ENCODE results near the gene ADGRB3. TPM values are rescaled to one million over a fixed set of nuclear protein-coding genes. Genes with fewer than 3 reads are reported as not detected.
"Not testable (repeated sequence)": the region's sequence is repeated elsewhere in the genome, so short reads cannot be mapped to it uniquely, and the experiment has no call there.

ADGRB3 gene
- total RNA-seq, 1 donor from 2014 or later, result 1.5 TPM

DNA sequence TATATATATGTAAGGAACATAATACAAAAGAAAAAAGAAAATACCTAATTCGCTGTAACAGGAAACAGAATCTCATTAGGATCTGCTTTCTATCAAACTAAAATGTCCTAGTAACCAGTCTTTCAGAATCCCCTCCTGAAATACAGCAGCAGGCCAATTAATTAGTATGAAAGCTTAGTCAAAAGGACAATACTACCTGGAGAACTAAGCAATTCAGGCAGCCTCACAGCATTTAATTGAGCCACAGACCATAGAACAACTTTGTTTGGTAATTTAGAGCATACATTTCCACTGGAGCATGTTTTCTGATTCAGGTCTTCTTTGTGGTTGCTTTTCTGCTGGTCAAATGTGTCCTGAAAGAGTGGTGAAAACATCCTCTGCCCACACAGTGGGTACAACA, 645.8 kb downstream of the ADGRB3 start:
- no peak overlapping the region for H3K4me3 ChIP-seq
- H3K36me3 ChIP-seq, result no peaks in the 10 kb centered on the region
- DNase-seq, result no peak
- H3K9me3 ChIP-seq (replicated peaks), result no peaks in the 10 kb centered on the region
- no peaks in the 10 kb centered on the region for H3K27me3 ChIP-seq (ENCODE audit: low read depth)
- TF ChIP-seq, protein P1, sequence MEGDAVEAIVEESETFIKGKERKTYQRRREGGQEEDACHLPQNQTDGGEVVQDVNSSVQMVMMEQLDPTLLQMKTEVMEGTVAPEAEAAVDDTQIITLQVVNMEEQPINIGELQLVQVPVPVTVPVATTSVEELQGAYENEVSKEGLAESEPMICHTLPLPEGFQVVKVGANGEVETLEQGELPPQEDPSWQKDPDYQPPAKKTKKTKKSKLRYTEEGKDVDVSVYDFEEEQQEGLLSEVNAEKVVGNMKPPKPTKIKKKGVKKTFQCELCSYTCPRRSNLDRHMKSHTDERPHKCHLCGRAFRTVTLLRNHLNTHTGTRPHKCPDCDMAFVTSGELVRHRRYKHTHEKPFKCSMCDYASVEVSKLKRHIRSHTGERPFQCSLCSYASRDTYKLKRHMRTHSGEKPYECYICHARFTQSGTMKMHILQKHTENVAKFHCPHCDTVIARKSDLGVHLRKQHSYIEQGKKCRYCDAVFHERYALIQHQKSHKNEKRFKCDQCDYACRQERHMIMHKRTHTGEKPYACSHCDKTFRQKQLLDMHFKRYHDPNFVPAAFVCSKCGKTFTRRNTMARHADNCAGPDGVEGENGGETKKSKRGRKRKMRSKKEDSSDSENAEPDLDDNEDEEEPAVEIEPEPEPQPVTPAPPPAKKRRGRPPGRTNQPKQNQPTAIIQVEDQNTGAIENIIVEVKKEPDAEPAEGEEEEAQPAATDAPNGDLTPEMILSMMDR (IDR thresholded peaks at IDR 0.05; ENCODE audit: borderline replicate concordance), result no peak
- H3K4me1 ChIP-seq, result no peaks in the 10 kb centered on the region
- intact Hi-C loops (cut with micrococcal nuclease), result no loop called here
- no peak overlapping the region for H3K27ac ChIP-seq (replicated peaks)

- Histone ChIP-seq H3K36me3 (no peaks in the 10 kb centered on the region), H3K4me1 (no peaks in the 10 kb centered on the region), H3K9me3 (replicated peaks) (peaks cover 7% of the 10 kb centered on the region), H3K27me3 (ENCODE audit: low read depth) (no peaks in the 10 kb centered on the region), H3K4me3 (no peak overlapping the region), H3K27ac (replicated peaks) (no peak overlapping the region)
- intact Hi-C loops (cut with micrococcal nuclease), result no loop called here
- DNase-seq, result no peak
- TF ChIP-seq, protein P1 (IDR thresholded peaks at IDR 0.05; ENCODE audit: borderline replicate concordance), result no peak
Observed at GRCh38 chr6:69284176-69284730, 649.2 kb downstream of the ADGRB3 start.

DNA sequence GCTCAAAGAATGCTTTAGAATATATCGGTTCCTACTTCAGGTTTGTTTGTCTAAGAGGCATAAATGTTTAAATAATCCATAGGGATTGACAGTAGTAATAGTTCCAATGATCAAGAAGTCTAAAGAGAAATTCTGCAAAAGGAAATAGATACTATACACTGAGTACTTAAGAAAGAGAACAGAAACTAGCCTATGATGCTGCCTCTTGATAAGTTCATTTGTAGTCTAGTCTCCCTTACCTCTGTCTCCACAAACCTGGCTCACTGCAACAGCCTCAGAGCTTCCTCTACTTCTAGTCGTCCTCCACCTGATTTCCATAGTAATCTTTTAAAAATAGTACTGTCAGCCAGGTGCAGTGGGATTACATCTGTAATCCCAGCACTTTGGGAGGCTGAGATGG, 650.0 kb downstream of the ADGRB3 start:
- Histone ChIP-seq H3K36me3 (no peaks in the 10 kb centered on the region), H3K4me1 (peaks cover 6% of the 10 kb centered on the region), H3K9me3 (replicated peaks) (peaks cover 7% of the 10 kb centered on the region), H3K4me3 (no peak overlapping the region), H3K27me3 (ENCODE audit: low read depth) (no peaks in the 10 kb centered on the region), H3K27ac (replicated peaks) (no peak overlapping the region)
- intact Hi-C loops (cut with micrococcal nuclease), result no loop called here
- TF ChIP-seq, protein P1 (IDR thresholded peaks at IDR 0.05; ENCODE audit: borderline replicate concordance), result no peak
- DNase-seq, result no peak

- H3K4me1 ChIP-seq, result peaks cover 10% of the 10 kb centered on the region
- TF ChIP-seq, protein P1 (IDR thresholded peaks at IDR 0.05; ENCODE audit: borderline replicate concordance), result no peak
- DNase-seq, result no peak
- H3K9me3 ChIP-seq (replicated peaks), result peaks cover 7% of the 10 kb centered on the region
- H3K27me3 ChIP-seq (ENCODE audit: low read depth), result no peaks in the 10 kb centered on the region
- no peak overlapping the region for H3K4me3 ChIP-seq
- intact Hi-C loops (cut with micrococcal nuclease), result no loop called here
- no peak overlapping the region for H3K27ac ChIP-seq (replicated peaks)
- H3K36me3 ChIP-seq, result no peaks in the 10 kb centered on the region
Observed at GRCh38 chr6:69286331-69286730, 651.2 kb downstream of the ADGRB3 start.

DNA sequence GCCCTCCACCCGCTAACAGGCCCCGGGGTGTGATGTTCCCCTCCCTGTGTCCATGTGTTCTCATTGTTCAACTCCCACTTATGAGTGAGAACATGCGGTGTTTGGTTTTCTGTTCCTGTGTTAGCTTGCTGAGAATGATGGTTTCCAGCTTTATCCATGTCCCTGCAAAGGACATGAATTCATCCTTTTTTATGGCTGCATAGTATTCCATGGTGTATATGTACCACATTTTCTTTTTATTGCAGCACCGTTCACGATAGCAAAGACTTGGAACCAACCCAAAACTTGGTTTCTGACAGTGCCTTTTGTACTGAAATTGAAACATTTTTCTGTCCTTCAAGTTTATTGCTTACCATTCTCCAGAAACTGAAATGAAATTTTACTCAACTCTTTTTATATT, 653.1 kb downstream of the ADGRB3 start:
- H3K4me1 ChIP-seq; H3K36me3 ChIP-seq; H3K27ac ChIP-seq (replicated peaks); H3K4me3 ChIP-seq; H3K9me3 ChIP-seq (replicated peaks); H3K27me3 ChIP-seq (ENCODE audit: low read depth); DNase-seq; intact Hi-C loops (cut with micrococcal nuclease): not testable (repeated sequence)

- Histone ChIP-seq H3K36me3 (no peaks in the 10 kb centered on the region), H3K27me3 (ENCODE audit: low read depth) (no peaks in the 10 kb centered on the region), H3K4me1 (peaks cover 10% of the 10 kb centered on the region), H3K27ac (replicated peaks) (peak overlapping the region; percentile 63), H3K9me3 (replicated peaks) (peaks cover 7% of the 10 kb centered on the region), H3K4me3 (no peak overlapping the region)
- TF ChIP-seq, protein P1 (IDR thresholded peaks at IDR 0.05; ENCODE audit: borderline replicate concordance), result no peak
- intact Hi-C loops (cut with micrococcal nuclease), result no loop called here
- DNase-seq, result no peak
Observed at GRCh38 chr6:69289689-69290495, 654.8 kb downstream of the ADGRB3 start.
